GM21381 (cell line): ENCODE measurements around the gene ZNF202.

ENCODE experiments used
- ATAC-seq: cut with Tn5 transposase; IDR thresholded peaks from one replicate; pipeline ENCODE4 v1.9.1; 2021; ENCODE audit warnings: mild to moderate bottlenecking, moderate library complexity; ENCODE audit not compliant: unreplicated experiment

The ZNF202 gene

GRCh38 chr11:123684601-123685000 lies 56.9 kb downstream of the ZNF202 start:
- no peak for ATAC-seq

DNA sequence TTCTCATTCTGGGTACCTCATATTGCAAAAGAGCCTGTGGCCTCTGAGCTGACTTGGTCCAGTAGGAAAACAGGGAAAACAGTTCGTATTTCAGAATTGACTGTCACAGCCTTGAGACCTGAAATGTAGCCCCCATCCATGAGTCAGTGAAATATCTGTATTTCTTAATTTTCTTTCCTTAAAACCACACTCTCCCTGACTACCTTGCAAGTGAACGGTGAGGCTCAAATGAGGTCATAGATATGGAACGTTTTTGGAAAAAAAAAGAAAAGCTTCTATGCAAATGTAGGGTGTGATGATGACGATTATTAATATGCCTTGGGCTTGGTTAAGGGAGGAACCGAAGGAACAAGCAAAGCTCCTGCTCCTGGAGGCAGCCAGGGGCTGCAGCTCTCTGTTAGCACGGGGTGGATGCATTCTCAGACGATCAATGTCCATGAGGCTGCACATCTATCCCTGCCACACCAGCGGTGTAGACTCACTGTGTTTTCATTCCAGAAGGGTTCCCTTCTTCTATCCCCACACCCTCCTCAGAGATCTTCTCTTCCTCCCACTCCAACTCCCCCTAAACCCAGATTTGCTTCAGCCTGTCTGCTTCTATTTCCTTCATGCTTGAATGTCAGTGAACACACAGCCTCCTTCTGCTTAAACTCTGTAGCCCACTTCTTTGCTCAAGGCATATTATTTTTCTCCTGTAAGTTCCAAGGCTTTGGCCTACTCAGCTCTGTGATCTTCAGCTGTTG lies 57.9 kb downstream of the ZNF202 start:
- ATAC-seq: no peak

DNA sequence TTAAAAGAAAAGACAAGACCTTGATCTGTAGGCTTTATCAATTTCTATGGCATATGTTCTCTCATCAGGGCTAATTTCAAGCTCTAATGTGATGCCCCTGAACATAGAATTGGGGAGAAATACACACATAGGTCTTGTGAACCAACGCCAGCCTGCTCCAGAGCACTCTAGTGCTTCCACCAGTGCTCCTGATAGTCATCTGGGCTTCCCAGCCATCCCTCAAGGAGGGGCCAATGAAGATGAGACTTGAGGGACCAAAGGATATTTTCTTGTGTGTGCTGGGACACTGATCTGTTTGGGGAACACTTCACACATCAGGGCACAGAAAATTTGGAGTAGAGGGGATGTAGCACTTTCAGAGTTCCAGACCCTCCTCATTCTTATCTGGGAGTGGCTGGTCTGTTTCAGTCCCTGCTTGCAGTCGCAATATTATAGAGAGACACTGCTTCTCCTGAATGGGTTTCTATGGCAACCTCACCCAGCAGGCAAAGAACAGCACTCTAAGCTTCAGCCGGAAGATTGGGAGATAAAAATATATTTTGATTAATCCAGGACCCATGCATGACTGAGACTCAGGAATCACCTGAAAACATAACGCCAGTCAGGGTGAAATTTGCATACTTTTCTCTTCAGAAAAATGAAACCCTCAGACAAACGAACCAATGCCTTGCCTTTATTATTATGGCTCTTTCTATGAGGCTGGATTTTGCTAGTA lies 58.6 kb downstream of the ZNF202 start:
- ATAC-seq: no peak

GRCh38 chr11:123681030-123681429 lies 60.4 kb downstream of the ZNF202 start:
- ATAC-seq: no peak

DNA sequence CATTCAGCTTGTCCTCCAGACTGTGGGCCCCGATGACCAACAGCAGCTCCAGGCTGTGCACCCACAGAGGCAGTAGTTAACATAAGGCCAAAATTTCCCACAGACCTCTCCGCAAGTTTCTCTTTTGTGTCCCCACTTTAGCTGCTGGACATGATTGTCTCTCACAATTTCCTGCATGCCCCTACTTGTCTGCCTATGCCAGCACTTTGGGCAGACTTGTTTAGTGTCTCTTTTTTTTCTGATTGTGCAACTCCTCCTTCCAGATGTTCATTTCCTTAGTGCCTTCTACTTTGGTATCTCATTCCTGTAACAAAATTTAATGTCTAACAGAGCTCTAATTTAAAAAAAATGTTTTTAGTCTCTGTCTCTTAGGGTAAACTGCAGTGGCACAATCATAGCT lies 63.2 kb downstream of the ZNF202 start:
- no peak for ATAC-seq

DNA sequence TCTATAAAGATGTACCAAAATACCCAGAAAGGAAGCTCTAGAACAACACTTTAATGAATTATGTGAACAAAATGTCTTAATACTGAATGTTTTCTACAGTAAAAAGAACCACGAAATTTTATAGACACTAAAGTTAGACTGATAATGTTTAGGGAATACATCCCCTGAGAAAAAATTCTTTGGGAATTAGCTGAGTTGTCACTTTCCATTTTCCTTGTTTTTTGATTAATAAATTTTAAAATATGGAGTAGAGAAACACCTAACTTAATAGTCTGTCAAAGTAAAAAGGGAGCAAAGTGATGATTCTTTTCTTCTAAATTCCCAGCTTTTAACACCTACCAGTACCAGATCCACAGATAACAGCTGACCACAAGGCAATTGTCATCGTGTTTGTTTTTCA lies 64.0 kb downstream of the ZNF202 start:
- ATAC-seq: no peak

DNA sequence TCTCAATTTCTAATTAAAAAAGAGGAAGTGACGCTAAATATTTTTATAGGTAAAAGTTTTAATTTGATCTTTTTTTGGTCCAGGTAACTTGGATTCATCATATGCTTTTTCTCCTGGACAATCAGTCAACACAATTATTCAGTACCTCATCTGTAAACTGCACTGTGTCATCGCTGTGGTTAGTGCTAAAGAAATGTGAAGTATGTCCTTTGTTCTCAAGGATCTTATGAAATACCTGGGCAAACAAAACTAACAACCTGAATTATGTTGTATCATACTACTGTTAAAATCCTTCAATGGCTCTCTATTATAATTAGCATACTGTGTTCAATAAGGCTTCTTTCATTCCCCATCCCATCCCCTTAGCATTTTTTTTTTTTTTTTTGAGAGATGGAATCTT lies 67.2 kb downstream of the ZNF202 start:
- ATAC-seq: no peak
